Ovary (tissue), 3 donors: ENCODE data around the gene PIAS1.

Experiments
- EP300 ChIP-seq: sonication (generic); formaldehyde crosslinking; IDR thresholded peaks from one replicate; pipeline ENCODE4 v1.6.1; 2017; ENCODE audit warnings: antibody characterized with exemption
- POLR2A ChIP-seq: fragments of 450-650 bp; IDR thresholded peaks from one replicate; pipeline ENCODE4 v1.6.1; 2017; ENCODE audit warnings: antibody characterized with exemption, mild to moderate bottlenecking, moderate library complexity
- TF ChIP-seq, protein P1 (sequence below), 3 donors: fragments of 450-650 bp in 2 of 3; fragments of 200-600 bp in 1 of 3; IDR thresholded peaks; one replicate each; pipeline versions ENCODE4 v1.5.1 to v1.8.0; 2016 to 2022; ENCODE audit warnings: antibody characterized with exemption in 3 of 3, mild to moderate bottlenecking in 1 of 3
- donor health status: DM: no; HTN: no; CAD: no.

DNA sequence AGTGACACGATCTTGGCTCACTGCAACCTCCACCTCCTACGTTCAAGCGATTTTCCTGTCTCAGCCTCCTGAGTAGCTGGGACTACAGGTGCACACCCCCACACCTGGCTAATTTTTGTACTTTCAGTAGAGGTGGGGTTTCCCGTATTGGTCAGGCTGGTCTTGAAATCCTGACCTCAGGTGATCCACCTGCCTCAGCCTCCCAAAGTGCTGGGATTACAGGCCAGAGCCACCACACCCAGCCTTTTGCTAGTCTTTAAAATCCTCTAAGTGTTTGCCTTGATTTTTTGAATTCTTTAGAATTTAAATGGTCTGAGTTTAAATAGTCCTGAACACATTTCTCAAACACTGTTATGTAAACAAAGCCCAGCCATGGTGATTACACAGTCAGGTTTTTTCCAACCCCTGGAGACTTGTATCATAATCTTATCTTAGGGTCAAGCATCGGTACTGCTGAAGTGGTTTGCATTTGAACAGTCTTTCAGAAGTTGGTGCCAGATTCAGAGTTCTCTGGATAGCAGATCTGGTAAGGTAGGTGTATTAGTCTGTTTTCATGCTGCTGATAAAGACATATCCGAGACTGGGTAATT is 28.2 kb upstream of the PIAS1 start:
- TF ChIP-seq, protein P1, sequence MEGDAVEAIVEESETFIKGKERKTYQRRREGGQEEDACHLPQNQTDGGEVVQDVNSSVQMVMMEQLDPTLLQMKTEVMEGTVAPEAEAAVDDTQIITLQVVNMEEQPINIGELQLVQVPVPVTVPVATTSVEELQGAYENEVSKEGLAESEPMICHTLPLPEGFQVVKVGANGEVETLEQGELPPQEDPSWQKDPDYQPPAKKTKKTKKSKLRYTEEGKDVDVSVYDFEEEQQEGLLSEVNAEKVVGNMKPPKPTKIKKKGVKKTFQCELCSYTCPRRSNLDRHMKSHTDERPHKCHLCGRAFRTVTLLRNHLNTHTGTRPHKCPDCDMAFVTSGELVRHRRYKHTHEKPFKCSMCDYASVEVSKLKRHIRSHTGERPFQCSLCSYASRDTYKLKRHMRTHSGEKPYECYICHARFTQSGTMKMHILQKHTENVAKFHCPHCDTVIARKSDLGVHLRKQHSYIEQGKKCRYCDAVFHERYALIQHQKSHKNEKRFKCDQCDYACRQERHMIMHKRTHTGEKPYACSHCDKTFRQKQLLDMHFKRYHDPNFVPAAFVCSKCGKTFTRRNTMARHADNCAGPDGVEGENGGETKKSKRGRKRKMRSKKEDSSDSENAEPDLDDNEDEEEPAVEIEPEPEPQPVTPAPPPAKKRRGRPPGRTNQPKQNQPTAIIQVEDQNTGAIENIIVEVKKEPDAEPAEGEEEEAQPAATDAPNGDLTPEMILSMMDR (IDR thresholded peaks at IDR 0.05) = no peak
- no peak for TF ChIP-seq POLR2A
- no peak for TF ChIP-seq EP300
